Islet of Langerhans (tissue), 1 donor: ENCODE data around the gene PPP3CA.

Experiments
- FAIRE-seq: peaks from one replicate; lab custom pipeline; 2011; peaks lifted over from hg19 to GRCh38; lab: Jason Lieb, UNC

The PPP3CA gene

DNA sequence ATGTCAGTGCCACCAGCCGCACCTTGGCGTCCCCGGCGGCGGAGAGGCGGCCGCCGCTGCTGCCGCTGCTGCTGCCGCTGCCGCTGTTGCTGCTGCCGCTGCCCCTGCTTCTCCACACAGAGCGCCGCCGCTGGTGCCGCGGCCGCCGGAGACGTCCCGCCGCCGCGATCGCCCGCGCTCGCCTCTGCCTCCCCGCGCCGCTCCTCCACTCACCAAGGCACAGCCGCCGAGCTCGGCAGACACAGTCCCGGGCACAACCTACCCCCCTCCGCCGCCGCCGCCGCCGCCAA, at the start of gene PPP3CA:
Gene PPP3CA (minus strand): TSS at position 260 of the 290 bp plus-strand sequence.
- no peak for FAIRE-seq

DNA sequence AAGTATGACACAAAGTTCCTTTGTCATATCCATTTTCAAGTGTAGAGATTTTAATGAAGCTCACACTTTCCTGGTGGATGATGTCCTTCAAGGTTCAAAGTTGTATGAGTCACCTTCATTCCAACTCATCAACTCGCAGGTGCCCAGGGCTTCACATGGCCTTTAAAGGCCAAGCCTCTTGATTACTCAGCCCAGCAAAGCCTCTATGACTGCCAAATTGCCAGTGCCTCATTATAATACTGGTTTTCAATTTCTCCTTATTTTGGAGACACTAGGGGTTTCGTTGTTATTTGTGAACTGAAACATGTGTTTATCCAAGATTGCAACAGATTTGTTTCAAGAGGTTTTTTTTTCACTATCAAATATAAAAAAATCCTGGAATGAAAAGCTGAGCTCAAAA, 45.9 kb upstream of the PPP3CA start:
- no peak for FAIRE-seq

DNA sequence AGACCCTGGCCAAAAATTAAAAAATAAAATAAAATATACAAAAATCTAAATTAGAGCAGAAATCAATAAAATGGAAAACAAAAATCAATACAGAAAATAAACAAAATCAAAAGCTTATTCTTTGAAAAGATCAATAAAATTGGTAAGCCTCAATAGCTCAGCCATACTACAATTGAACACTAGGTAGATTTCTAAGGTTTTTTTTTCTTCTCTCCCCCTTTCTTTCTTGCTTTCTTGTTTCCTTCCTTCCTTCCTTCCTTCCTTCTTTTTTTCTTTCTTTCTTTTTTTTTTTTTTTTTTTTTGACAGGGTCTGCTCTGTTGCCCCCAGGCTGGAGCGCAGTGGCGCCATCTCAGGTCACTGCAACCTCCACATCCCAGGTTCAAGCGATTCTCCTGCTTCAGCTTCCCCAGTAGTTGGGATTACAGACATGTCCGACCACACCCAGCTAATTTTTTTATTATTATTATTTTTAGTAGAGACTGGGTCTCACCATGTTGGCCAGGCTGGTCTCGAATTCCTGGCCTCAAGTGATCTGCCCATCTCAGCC, 23.4 kb upstream of the PPP3CA start:
- no peak for FAIRE-seq

DNA sequence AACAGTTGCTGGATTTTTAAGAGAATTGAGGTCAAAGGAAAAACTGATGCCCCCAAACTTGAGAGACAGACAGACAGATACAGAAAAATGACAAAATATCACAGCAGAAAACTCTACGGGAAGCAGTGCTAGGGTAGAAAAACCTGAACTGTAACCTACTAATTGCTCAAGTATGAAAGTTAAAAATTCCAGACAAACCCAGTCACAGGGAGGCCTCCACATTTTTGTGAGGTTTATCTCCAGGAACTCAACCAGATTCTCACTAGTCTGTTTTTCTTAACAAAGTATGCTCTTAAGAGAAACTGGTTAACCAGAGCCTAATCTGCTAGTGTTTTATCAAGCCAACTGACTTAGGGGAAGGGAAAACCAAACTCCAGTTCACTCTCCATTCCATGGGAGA, 19.9 kb upstream of the PPP3CA start:
- FAIRE-seq, result no peak

DNA sequence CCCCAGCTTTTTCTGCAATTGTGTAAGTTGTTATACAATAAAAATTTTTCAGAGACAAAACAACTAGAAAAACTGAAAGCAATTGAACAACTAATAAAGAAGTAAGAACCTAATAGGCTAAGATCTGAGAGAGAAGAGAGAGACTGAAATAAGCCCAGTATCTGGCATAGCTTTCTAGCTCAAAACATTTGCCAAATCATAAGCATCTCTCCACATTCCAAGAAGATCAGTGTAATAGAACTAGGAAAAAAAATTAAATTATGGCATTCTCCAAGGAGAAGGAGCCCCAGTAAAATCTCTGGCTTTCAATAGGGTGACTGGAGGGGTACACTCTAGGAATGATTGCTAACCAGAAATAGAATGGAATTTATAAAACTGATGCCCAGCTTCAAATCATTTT, 19.0 kb upstream of the PPP3CA start:
- no peak for FAIRE-seq

DNA sequence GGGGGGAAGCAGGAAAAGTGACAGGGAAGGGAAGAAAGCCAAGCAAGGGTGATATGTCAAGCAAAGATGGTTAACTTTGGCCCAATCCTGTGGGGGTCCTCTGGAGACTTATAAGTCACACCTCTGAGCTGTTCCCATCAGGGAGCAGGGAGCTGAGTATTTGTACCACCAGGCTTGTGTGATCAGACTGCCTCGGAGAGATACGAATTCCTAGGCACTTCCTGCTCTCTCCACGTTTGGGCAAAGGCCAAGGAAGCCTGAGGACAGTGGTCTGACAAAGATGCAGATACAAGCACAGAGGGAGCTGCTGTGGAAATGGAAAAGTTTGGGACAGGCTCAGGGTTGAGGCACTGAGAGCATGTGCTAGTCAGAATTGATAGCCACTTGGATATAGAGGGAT, 10.4 kb upstream of the PPP3CA start:
- no peak for FAIRE-seq

DNA sequence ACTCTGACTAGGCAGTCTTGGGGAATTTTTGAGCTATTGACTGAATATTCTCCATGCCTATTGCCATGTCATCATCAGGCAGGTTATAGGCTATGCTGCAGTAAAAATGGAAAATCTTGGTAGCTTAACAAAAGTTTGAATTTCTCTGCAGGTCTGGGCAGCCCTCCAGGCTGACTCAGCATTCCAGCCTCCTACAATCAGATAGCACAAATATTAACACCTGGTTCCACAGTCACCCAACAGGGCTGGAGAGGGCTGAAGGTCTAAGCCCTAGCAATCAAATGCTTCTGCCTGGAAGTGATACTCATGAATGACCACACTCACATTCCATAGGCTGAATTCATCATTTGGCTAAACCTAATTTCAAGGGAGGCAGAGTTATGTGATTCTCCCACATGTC, 9.6 kb upstream of the PPP3CA start:
- FAIRE-seq, result no peak

DNA sequence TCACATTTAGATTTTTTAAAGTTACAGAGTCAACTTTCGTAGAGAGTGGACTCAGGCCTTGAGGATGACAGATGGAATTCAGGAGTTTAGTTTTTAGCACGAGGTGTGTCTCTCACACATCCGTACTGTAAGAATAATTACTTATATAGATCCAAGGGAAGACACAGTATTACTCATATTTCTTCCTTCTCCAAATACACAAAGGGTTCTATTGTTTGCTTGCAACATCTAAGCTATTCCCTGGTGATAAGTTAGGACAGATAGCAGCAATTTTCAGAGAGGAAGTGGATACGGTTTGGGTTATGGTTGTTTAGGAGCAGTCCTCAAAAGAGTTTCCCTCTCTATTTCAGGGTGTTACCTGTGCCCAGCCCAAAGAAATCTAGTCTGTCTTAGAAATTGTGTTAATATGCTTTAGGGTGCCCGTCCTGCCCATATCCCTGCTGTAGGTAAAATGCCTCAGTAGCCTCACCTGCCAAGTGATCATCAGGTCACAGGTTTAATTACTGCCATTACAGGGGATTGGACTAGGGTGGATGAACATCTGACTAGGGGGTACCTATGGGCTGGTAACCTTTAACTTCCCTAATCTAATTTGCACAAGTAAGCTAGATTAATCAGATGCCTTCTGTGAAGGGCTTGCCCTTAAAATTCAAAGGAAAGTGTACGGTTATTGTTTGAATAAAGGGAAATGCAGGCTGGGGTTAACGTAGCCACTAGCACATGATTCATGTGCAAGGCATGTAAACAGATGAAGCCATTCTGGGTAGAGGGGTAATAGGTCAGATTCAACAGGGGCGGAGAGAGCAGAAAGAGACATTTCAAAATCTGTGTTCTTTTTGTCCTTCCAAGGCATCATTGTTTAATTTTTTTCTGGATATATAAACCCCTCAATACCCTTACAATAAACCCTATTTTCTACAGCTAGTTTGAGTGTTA, 8.7 kb upstream of the PPP3CA start:
- FAIRE-seq, result no peak

DNA sequence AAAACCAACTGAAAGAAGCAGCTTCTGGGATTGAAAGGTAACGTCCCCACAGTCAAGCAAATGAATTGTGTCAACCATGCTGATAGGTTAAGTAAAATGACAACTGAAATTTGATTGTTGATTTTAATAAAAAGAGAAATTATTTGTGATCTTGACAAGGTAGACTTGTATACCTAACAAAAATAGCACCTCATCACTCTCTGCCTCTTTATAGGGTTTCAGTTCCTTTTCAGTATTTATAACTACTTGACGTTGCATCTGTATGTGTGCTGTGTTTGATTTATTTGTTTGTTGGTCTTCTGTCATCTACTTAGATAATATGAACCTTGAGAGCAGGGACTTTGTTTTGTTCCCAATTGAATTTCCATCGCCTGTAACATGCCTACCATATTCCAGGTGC, 7.9 kb upstream of the PPP3CA start:
- no peak for FAIRE-seq

DNA sequence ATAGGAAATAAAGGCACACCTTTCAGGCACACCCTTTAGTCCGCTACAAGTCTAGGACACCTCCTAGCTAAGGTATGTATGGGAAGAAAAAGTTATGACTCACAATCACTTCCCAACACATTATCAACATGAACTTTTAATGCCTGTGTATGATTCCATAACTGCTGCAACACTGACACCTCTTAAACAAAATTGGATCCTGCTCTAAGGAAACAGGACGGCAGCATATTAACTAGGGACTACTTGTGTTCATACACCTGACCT, 2.4 kb upstream of the PPP3CA start:
- FAIRE-seq, result no peak

DNA sequence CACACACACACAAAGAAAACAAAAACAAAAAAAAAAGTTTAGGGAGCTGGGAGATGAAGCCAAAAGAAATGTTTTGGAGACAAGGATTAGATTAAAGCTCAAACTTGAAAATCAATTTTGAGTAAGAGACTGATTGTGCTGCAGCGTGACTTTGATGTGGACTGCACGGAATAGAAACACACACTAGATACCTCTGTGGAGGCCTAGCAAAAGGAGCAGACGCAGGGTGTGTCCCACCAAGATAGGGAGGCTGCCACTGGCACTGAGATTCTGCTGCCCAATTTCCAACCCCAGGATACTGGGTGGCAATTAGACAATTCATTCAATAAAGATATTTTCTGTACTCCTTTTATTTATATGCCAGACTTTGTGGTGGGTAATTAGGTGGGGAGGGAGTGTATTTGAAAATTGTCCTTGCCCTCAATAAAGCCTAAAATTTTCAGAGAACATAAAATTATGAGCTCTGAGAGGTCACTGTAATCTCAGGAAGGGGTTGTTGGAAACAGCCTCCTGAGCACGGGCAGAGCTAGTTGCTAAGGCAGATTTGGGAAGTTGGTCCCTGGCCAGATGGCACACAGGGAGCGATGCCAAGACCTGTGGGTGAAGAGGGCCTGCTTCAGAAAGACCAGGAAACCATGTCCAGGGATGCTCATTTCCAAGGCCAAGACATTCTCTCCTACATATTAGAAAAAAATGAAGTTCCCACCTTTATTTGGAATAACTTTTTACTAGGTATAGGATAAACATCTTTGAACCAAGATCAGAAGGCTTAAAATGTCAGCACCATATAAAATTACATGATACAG, 1.9 kb upstream of the PPP3CA start:
- no peak for FAIRE-seq

DNA sequence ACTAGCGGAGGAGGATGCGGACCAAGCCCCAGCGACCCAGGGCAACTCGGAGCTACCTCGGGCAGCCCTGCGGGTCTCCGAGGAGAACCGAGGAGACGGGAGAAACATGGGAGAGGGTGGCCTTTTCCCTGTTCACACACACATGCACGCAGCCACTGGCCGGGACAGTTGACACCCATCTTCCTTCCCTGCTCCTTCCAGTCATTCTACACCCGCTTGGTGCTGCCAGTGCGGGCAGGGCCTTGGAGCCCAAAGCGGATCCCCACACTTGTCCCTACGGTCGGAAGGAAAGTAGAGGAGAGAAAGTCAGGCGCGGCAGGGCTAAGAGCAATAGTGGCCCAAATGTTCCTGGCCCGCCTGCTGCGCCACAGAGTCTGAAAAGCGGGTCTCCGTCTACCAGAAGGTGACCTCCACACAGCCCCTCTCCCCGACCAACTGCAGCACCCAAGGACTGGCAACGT, 1.1 kb upstream of the PPP3CA start:
- no peak for FAIRE-seq

DNA sequence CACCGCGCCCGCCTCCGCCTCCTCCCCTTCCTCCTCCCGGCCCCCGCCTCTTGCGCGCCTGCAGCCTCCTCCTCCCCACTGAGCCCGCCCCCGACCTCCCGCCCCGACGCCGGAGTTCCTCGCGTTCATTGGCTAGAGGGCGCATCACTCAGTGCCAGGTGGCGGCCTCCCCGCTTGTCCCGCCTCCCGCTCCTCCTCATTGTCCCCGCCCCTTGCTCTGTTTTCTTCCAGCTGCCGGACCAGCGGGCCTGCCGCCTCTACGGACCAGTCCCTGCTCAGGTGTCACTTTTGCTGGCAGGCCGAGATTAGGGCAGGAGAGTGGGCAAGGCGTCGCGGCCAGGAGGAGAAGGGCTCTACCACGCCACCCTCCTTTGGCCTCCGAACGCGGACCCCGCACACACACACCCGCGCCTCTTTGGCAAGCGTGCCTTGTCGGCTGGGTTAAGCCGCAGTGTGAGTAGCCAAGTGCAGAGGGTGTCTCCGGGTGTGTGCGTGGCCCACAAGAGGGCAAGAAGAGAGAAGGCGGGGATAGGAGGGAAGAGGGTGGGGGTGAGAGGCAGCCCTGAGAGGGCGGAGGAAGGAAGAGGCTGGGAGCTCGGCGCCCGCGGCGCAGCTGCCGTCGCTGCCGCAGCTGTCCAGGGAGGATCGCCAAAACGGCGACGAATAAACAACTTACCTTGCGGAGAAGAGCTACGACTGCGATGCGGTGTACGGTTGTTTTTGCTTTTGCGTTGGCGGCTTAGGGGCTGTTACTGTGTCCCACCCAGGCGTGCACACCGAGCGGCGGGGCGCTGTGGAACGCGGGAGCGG, 436 bp upstream of the PPP3CA start:
- no peak for FAIRE-seq

DNA sequence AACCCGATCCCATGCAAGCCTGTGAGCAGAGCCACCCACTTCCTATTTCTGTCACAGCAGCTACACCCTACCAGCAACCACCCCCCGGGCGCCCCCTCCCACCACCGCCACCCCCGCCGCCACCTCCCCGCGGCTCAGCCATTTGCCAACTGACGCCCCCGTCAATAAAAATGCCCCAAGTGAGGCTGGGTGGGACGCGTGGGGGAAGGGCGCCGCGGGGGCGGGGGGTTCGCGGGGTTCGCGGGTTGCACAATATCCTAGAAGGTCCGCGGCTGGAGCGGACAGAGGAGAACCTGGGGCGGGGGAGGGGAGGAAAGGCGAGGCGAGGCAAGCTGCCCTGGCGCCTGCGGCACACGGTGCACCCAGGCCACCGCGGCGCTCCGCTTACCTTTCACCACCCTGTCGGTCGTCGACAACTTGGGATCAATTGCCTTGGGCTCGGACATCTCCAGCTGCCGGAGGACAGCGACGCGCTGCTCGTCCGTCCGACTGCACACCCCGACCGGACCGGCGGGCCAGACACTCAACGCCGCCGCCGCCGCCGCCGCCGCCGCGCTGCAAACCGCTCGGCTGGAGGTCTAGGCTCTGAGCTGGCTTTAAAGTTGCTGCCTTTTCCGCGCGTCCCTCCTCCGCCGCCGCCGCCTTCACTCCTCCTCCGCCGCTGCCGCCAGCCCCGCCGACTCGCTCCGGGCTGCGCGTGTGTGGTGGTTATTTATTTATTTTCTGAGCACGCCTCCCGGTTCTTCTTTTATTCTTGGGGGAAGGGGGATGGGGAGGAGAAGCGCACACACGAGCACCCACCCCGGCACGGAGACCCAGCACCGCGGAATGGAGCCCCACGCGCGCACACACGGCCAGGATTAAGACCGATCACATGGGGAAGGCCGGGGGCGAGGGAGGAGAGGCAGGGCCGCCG, 717 bp downstream of the PPP3CA start:
- no peak for FAIRE-seq

DNA sequence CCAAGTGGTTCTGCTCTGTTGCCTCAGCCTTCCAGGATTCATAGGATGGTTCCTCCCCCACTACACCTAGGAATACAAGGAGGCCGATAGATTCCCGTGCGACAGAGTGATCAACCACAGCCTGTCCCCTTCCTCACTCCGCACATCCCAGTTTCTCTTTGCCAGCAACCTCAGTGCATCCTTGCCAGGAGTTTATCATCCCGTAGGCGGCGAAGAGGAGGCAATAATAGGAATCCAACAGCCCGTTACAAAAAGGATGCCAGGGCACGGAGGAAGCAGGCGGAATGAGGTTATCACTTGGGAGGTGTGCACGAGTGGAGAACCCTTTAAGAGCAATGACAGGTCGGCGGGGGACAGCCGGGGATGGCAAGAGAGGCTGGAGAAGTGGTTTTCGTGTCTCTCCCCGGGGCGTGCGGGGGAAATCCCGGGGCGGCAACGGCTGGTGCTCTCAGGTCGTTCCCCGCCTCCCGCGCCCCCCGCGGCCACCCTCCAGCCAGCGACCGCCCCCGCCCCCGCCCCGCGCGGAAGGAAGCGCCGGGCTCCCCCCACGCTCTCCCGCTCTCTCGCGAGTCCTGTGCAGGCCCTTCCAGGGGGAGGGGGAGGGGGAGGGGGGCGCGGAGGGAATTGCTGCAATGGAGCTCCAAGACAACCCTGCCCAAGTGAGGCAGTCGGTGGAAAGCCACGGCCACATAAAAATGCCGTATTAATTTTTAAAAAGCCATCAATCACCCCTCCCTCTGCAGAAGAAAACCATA, 1.6 kb downstream of the PPP3CA start:
- FAIRE-seq, result no peak

DNA sequence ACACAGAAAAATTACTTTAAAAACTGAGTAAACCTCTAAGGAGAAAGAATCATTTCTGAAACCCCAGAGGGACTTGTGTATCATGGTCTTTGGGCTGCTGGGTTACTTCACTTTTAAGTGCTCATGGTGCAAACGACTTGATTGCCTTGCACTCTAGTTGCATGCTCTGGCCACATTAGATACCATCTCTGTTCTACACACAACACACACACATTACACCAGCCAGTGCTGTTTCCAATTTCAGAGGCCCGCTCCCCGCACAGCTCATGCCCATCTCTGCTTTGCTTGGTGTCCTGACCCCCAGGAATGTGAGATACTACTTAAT, 2.1 kb downstream of the PPP3CA start:
- no peak for FAIRE-seq

DNA sequence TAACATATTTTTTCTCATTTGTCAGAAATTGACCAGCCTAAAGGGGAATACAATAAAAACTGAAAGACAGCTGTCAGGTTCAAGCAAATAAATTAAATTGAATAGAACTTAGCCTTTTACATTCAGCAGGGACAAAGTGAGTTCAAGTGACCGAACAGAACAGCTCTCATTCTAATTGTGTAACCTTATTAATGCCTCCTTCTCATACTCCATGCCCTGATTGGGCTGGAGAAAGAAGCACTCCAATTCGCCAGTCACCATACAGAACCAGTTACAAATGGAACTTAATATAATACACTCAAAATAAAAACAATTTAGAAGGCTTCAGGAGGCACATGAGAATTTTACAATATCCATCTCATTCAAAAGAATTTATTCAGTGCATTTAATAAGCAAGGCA, 8.0 kb downstream of the PPP3CA start:
- FAIRE-seq, result no peak

DNA sequence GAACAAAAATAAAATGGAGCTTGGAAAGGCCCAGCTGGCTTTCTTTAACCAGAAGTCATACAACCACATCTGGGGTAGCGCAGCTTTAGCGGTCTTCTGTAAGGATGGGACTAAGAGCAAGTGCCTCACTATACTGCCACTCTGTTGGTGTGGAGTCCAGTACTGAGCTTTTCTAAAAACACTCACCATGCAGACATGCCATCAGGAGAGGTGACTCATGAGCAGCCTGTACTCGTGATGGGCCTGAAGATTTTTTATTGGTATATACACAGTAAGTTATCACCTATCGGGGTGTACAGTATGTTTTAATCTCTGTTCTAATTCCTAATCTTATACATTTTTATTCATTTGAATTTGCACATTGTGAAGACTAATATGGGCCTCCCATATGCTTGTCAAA, 9.6 kb downstream of the PPP3CA start:
- no peak for FAIRE-seq

DNA sequence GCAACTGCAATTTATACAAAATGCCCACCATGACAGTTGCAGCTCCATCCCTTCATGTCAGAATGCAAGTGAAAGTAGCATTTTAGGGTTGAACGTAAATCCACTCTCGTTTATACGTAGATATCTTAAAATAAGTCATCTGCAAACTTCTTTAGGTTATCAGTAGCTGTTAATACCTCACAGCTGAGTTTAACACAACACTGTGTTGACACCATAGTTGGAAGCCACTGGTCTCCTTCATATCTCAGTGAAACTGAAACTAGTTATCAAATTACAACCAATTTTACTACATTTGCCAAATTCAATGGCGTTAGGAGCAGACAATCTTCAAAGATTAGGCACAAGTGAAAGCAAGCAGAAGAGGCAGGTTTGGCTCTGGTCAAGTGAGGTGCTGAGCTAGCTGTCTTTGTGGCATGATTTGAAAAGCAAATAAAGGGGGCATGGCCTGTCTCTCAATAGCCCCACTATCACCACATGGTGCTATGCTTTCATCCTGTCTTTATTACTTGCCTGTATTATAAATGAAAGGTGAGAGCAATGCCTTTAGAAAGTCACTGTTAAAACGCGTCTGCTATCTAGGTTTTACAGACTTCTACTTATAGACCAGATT, 12.3 kb downstream of the PPP3CA start:
- peak; percentile 71 for FAIRE-seq

DNA sequence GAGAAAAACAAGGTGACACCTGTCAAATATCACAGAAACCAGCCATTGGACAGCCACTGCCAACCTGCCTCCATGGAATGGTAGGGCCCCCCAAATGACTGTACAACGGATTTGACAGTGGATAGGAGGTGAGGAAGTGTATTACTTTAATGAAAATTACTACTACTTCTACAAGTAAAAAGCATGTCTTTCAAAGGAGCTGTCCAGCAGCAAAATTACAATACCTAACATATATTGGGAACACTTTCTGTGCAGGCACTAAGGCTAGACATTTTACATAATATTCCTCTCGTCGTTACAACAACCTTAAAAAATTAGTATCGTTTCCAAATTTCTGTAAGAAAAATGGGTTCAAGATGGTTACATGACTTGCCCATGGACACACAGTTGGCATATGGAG, 14.9 kb downstream of the PPP3CA start:
- no peak for FAIRE-seq

DNA sequence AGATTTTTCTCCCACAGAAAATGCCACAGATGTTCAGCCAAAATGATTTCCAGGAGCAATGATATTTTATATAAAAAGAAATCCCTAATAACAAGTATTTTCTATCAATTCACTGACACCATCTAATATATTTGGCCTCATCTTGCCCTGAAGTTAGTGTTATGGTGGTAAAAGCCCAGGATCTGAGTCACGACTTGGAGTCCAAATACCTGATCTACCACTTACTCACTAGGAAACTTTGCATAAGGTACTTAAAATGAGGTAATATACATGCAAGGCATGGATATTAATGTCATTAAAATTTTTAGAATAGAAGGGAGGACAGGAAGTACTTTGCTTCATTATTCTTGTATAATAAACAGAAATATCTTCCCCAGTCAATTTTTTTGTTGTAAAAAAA, 16.3 kb downstream of the PPP3CA start:
- no peak for FAIRE-seq
